Pancreas (tissue), 10 donors: Measurements from ENCODE around the gene DZIP1L. TPM values are rescaled to one million over a fixed set of nuclear protein-coding genes. Genes with fewer than 3 reads are reported as not detected.
A peak's percentile ranks its signal among the peaks of the same experiment; 100 is the strongest.

Source experiments
- ATAC-seq, 4 donors: fragments of 200-7000 bp; cut with Tn5 transposase; one replicate each; pipeline versions ENCODE4 v1.8.0 to v1.9.1; 2020; ENCODE audit warnings: mild to moderate bottlenecking in 4 of 4, moderate library complexity in 4 of 4
- DNase-seq, 6 donors: peaks; one replicate each; pipeline ENCODE4 v3.0.0-alpha.2; 2020
- FAIRE-seq: peaks from 2 replicates; lab custom pipeline; 2012; peaks lifted over from hg19 to GRCh38; lab: Jason Lieb, UNC
- H3K27ac ChIP-seq, 4 donors: fragments of 200-600 bp; sonication (generic); 1 replicate in 3 of 4; 2 replicates in 1 of 4; pipeline versions ENCODE4 v1.5.0 to v1.8.0; 2020
- H3K27me3 ChIP-seq, 4 donors: fragments of 200-600 bp; one replicate each; pipeline ENCODE4 v1.8.0; 2021
- H3K36me3 ChIP-seq, 3 donors: fragments of 200-600 bp; sonication (generic) in 1 of 3; one replicate each; pipeline versions ENCODE4 v1.5.0 to v1.8.0; 2020 to 2021
- H3K4me1 ChIP-seq, 3 donors: fragments of 200-600 bp; one replicate each; pipeline ENCODE4 v1.8.0; 2021
- H3K4me3 ChIP-seq, 4 donors: fragments of 200-600 bp; sonication (generic) in 2 of 4; one replicate each; pipeline versions ENCODE4 v1.5.0 to v1.8.0; 2020 to 2021
- H3K9me3 ChIP-seq, 4 donors: fragments of 200-600 bp; one replicate each; pipeline ENCODE4 v1.8.0; 2021
- WGBS, 2 donors: extraction: QIAGEN DNeasy Blood & Tissue Kit; methylation state at CpG; one replicate each; pipeline ENCODE4 v1.1.7; 2013; 5-methylcytosine and 5-hydroxymethylcytosine counted together
- intact Hi-C, 3 donors: fragments of 100-400 bp; cut with DNase I; formaldehyde crosslinking; loops; one replicate each; pipeline versions ENCODE4 v1.11.1 to v1.14.2; 2022
- polyA plus RNA-seq, 2 donors: library from polyadenylated mRNA; stranded (reverse); fragments of 200-250 nt; gene quantifications; one replicate each; pipeline ENCODE4 v1.2.3, GENCODE V29; 2013
- total RNA-seq, 6 donors: library from RNA; stranded (reverse); fragmentation: NEBNext Ultra II Directional in 4 of 6; extraction: Animal tissue kit (Norgen Biotek cat#: 25700) in 4 of 6; gene quantifications; one replicate each; pipeline versions ENCODE4 v1.2.1 to v1.2.4, GENCODE V29; 2021 to 2023
- TF ChIP-seq, protein P1 (sequence below), 4 donors: fragments of 200-600 bp; sonication (generic) in 3 of 4; IDR thresholded peaks; one replicate each; pipeline versions ENCODE4 v1.5.0 to v1.8.0; 2021; ENCODE audit warnings: antibody characterized with exemption in 4 of 4
- donor health status: healthy with polysubstance abuse.
- donor health status: DM: no; HTN: no; CAD: no; lungs with moderate emphysema.
- donor health status: DM: no; HTN: no; CAD: no.
- donor health status: control.
- donor health status: control.
- donor health status: Bipolar disorder and iron deficiency.
- donor health status: DM: yes; HTN: yes; CAD: no.
- donor health status: DM: no; HTN: no; CAD: no.
- donor health status: DM: no; HTN: no; CAD: no.
- donor health status: DM: yes; HTN: yes; CAD: no.

Gene DZIP1L
- total and polyA plus RNA-seq, 8 donors = 6.3 to 21.7 (median 10.0) TPM

DNA sequence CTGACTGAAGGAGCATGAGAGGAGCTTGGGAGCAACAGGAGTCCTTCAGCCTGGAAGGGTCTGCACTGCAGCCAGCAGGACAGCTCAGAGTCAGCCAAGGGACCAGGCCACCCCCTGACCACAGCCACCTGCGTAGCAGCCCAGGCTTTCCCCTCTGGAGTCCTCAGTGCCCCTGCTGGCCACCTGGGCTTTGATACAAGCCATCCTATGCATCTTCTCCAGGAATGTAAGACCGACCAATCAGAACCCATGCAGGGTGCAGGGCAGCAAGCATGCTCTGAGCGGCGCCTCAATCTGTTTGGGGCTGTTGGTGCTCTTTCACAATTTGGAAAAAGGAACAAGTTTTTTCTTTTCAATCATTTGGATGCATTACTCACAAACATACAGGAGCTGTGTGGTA lies 52.0 kb downstream of the DZIP1L start:
- Histone ChIP-seq H3K27ac (no peak overlapping the region), H3K36me3 (peaks cover 3 to 12% (median 3%) of the 10 kb centered on the region in 3 donors), H3K27me3 (no peaks in the 10 kb centered on the region), H3K9me3 (no peaks in the 10 kb centered on the region), H3K4me3 (no peak overlapping the region), H3K4me1 (no peaks in the 10 kb centered on the region)
- WGBS, 2 donors = 63 to 66% methylated on average over 4 of the region's 4 CpGs
- ATAC-seq (no peak), FAIRE-seq (no peak), DNase-seq (no peak)
- TF ChIP-seq, protein P1, sequence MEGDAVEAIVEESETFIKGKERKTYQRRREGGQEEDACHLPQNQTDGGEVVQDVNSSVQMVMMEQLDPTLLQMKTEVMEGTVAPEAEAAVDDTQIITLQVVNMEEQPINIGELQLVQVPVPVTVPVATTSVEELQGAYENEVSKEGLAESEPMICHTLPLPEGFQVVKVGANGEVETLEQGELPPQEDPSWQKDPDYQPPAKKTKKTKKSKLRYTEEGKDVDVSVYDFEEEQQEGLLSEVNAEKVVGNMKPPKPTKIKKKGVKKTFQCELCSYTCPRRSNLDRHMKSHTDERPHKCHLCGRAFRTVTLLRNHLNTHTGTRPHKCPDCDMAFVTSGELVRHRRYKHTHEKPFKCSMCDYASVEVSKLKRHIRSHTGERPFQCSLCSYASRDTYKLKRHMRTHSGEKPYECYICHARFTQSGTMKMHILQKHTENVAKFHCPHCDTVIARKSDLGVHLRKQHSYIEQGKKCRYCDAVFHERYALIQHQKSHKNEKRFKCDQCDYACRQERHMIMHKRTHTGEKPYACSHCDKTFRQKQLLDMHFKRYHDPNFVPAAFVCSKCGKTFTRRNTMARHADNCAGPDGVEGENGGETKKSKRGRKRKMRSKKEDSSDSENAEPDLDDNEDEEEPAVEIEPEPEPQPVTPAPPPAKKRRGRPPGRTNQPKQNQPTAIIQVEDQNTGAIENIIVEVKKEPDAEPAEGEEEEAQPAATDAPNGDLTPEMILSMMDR (IDR thresholded peaks at IDR 0.05) = no peak
- intact Hi-C loops = no loop called here

DNA sequence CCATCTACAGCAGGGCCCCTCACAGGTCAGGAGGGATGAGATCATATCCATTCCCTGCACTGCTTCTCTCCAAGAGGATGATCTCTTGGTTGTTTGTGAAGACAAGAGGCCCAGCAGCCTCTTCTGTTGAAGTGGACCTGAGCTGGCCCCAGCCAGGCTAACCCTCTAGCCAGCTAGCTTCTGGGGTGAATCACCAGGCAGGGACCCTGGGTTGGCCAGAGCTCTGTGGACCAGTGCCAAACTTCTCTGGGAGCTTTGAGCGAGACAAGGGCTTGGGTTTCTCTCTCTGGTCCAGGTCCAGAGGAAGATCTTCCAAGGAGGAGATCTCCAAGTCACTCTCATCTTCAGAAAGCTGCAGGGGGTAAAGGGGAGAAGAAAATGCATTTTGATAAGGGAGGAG lies 52.8 kb downstream of the DZIP1L start:
- Histone ChIP-seq H3K36me3 (peaks cover 3 to 12% (median 3%) of the 10 kb centered on the region in 3 donors), H3K4me3 (no peak overlapping the region), H3K9me3 (no peaks in the 10 kb centered on the region), H3K27ac (no peak overlapping the region), H3K4me1 (no peaks in the 10 kb centered on the region), H3K27me3 (no peaks in the 10 kb centered on the region)
- no peak for ATAC-seq
- 80 to 87% methylated on average over 1 of the region's 1 CpG for WGBS, 2 donors
- FAIRE-seq = no peak
- intact Hi-C loops = no loop called here
- TF ChIP-seq, protein P1 (IDR thresholded peaks at IDR 0.05) = no peak
- no peak for DNase-seq

DNA sequence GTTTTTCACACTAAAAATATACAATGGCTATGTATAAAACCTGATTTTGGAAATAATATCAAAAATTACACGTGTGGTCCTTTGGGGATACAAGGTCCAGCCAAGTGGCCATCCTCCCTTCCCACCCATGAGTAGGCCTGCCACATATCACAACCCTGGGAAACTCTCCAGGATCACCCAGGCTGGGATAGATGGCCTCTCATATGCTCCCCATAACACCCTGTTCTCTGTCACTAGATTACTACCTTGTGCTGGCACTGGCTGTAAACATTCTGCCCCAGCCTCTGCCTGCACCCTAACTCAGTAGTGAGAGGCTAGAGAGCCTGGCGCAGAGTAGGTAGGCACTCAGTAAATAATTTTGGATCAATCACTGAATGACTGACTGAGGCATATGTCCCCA lies 53.4 kb downstream of the DZIP1L start:
- no peaks in the 10 kb centered on the region for H3K9me3 ChIP-seq
- no peak overlapping the region for H3K27ac ChIP-seq
- H3K36me3 ChIP-seq = peaks cover 2 to 12% (median 3%) of the 10 kb centered on the region in 3 donors
- no peak overlapping the region for H3K4me3 ChIP-seq
- ATAC-seq (no peak), DNase-seq (no peak), FAIRE-seq (no peak)
- H3K27me3 ChIP-seq = no peaks in the 10 kb centered on the region
- intact Hi-C loops = no loop called here
- no peaks in the 10 kb centered on the region for H3K4me1 ChIP-seq
- WGBS, 2 donors = 76 to 82% methylated on average over 2 of the region's 2 CpGs
- TF ChIP-seq, protein P1 (IDR thresholded peaks at IDR 0.05) = no peak

DNA sequence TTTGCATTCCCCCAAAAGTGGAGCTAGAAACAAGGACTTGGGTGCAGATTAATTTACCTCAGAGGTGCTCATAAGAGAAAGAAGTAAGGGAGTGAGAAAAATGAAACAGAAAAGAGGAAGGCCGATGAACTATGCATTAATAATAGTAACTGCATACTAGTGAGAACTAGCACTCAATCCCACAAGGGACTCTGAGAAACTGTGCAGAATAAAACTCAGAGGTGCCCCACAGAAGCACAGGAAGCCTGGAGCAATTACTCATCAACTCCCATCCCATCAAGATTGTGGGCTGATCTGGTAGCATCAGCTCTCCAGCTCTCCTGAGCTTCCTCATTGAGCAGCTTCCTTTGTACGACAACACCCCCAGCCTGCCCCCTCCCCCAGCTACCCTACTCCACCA lies 54.6 kb downstream of the DZIP1L start:
- no peak overlapping the region for H3K27ac ChIP-seq
- FAIRE-seq (no peak), ATAC-seq (no peak), DNase-seq (no peak)
- H3K36me3 ChIP-seq = peaks cover 0 to 12% (median 0%) of the 10 kb centered on the region in 3 donors
- intact Hi-C loops = no loop called here
- WGBS, 2 donors = 48 to 71% methylated on average over 1 to 2 of the region's 2 CpGs
- no peaks in the 10 kb centered on the region for H3K27me3 ChIP-seq
- H3K9me3 ChIP-seq = no peaks in the 10 kb centered on the region
- H3K4me3 ChIP-seq = no peak overlapping the region
- TF ChIP-seq, protein P1 (IDR thresholded peaks at IDR 0.05) = no peak
- no peaks in the 10 kb centered on the region for H3K4me1 ChIP-seq

DNA sequence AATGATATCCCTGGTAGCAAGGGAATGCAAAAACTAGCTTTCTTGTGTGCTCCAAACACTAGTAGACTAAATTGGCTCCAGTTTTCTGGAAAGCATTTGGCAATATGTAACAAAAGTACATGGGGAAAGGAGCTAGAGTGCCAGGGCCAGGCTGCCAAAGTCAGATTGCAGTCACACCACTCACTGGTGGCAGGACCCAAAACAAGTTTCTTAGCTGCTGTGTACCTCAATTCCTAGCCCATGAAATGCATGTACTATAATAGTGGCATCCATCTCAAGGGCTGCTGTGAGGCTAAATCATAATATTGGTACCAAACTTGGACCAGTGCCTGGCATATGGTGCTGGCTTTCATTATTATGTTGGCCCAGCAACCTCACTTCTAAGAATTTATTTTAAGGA lies 56.1 kb downstream of the DZIP1L start:
- intact Hi-C loops = no loop called here
- peaks cover 0 to 12% (median 0%) of the 10 kb centered on the region in 3 donors for H3K36me3 ChIP-seq
- FAIRE-seq (no peak), ATAC-seq (peak in 1 of 4 donors; percentile 24), DNase-seq (no peak)
- no peaks in the 10 kb centered on the region for H3K27me3 ChIP-seq
- TF ChIP-seq, protein P1 (IDR thresholded peaks at IDR 0.05) = no peak
- no peak overlapping the region for H3K27ac ChIP-seq
- H3K4me1 ChIP-seq = no peaks in the 10 kb centered on the region
- H3K4me3 ChIP-seq = no peak overlapping the region
- H3K9me3 ChIP-seq = no peaks in the 10 kb centered on the region
